GM12875 (cell line): ENCODE results near the gene CGA.

Experiments
- H3K4me3 ChIP-seq: one replicate; pipeline ENCODE4 v1.5.1; 2011; ENCODE audit warnings: low read depth, low read length, control low read depth
- CTCF ChIP-seq: IDR thresholded peaks from 2 replicates; pipeline ENCODE4 v1.5.1; 2011; ENCODE audit warnings: low read depth, mild to moderate bottlenecking, control low read depth, inconsistent platforms, low read length, moderate library complexity, borderline replicate concordance; ENCODE audit not compliant: insufficient read depth

Gene CGA

GRCh38 chr6:87071683-87072082 is 23.2 kb downstream of the CGA start:
- no peak overlapping the region for H3K4me3 ChIP-seq
- no peak for TF ChIP-seq CTCF

GRCh38 chr6:87070741-87071140 is 24.2 kb downstream of the CGA start:
- no peak overlapping the region for H3K4me3 ChIP-seq
- TF ChIP-seq CTCF, result no peak

- H3K4me3 ChIP-seq, result no peak overlapping the region
- no peak for TF ChIP-seq CTCF
Measured at GRCh38 chr6:87068795-87069194, 26.1 kb downstream of the CGA start.

GRCh38 chr6:87066449-87067333 is 28.2 kb downstream of the CGA start:
- no peak overlapping the region for H3K4me3 ChIP-seq
- TF ChIP-seq CTCF, result peak; percentile 34; the same call in 1 of the 2 replicates

- TF ChIP-seq CTCF, result no peak
- H3K4me3 ChIP-seq, result no peak overlapping the region
Measured at GRCh38 chr6:87065117-87065516, 29.8 kb downstream of the CGA start.

- no peak for TF ChIP-seq CTCF
- no peak overlapping the region for H3K4me3 ChIP-seq
Measured at GRCh38 chr6:87059943-87060342, 35.0 kb downstream of the CGA start.
